Activated naive CD4-positive, alpha-beta T cell treated with anti-CD3 and anti-CD28 coated beads, Interleukin-2, amount 10 ng/mL, durations not matched to agents 7 days and 5 days (primary cell): ENCODE data around the gene TSPEAR.

ENCODE experiments used
- CTCF ChIA-PET: fragments of 350-600 bp; sonication (Branson Sonifier 250); formaldehyde crosslinking; loops from one replicate; lab custom pipeline; 2021; ENCODE audit warnings: antibody characterized with exemption; lab: Charles Lee
- DNase-seq: peaks from one replicate; pipeline ENCODE4 v3.0.0-alpha.2; 2020
- H3K27ac Mint-ChIP-seq: one replicate; pipeline ENCODE4 v1.8.0; 2021; ENCODE audit warnings: mild to moderate bottlenecking, moderate library complexity, mixed read lengths
- H3K27me3 Mint-ChIP-seq: one replicate; pipeline ENCODE4 v1.8.0; 2021; ENCODE audit warnings: mild to moderate bottlenecking, mixed read lengths
- H3K36me3 Mint-ChIP-seq: one replicate; pipeline ENCODE4 v1.8.0; 2021; ENCODE audit warnings: mixed read lengths
- H3K4me1 Mint-ChIP-seq: one replicate; pipeline ENCODE4 v1.8.0; 2021; ENCODE audit warnings: mixed read lengths
- H3K4me3 Mint-ChIP-seq: one replicate; pipeline ENCODE4 v1.8.0; 2021; ENCODE audit warnings: mild to moderate bottlenecking, moderate library complexity, mixed read lengths
- H3K9me3 Mint-ChIP-seq: one replicate; pipeline ENCODE4 v1.8.0; 2021; ENCODE audit warnings: mixed read lengths

The TSPEAR gene

GRCh38 chr21:44750675-44751025, 39.3 kb upstream of the TSPEAR start:
- H3K27ac Mint-ChIP-seq, result no peak overlapping the region
- no peaks in the 10 kb centered on the region for H3K9me3 Mint-ChIP-seq
- CTCF ChIA-PET, result no interaction called here
- no peaks in the 10 kb centered on the region for H3K4me1 Mint-ChIP-seq
- H3K36me3 Mint-ChIP-seq, result no peaks in the 10 kb centered on the region
- no peak overlapping the region for H3K4me3 Mint-ChIP-seq
- DNase-seq, result no peak
- H3K27me3 Mint-ChIP-seq, result peaks cover 58% of the 10 kb centered on the region

DNA sequence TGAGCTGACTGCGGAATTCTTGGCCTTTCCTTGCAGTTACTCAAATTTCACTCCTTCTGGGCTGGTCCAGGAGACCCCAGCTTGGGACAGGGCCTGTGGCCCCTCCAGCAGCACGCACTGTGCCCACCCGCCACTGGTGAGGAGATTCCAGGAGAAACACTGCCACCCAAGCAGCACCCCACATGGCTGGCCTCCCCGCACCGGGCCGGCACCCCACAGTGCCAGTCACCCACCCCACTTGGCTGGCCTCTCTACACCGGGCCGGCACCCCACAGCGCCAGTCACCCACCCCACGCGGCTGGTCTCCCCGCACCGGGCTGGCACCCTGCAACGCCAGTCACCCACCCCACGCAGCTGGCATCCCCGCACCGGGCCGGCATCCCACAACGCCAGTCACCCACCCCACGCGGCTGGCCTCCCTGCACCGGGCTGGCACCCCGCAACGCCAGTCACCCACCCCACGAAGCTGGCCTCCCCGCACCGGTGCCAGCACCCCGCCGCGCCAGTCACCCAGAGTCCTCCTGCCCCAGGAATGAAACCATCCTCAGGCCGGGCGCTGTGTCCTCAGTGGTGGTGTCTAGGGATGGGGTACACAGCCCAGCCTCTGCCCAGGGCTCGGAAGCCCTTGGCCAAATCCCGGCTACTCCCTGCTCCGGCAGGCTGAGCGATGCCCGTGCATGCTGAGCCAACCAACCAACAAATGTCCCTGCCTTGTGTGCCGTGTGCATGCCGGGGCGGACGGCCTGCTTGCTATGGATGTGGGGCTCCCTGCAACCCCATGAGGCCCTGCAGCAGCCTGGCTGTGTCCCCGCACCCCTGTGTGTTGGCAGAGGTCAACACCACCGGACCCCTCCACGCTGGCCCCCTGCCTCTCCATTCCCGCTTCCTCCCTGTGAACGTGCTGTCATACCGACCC, 38.6 kb upstream of the TSPEAR start:
- Mint-ChIP-seq H3K4me1 (no peaks in the 10 kb centered on the region), H3K4me3 (no peak overlapping the region), H3K9me3 (no peaks in the 10 kb centered on the region), H3K36me3 (no peaks in the 10 kb centered on the region), H3K27me3 (peaks cover 62% of the 10 kb centered on the region), H3K27ac (no peak overlapping the region)
- DNase-seq, result no peak
- CTCF ChIA-PET, result no interaction called here

DNA sequence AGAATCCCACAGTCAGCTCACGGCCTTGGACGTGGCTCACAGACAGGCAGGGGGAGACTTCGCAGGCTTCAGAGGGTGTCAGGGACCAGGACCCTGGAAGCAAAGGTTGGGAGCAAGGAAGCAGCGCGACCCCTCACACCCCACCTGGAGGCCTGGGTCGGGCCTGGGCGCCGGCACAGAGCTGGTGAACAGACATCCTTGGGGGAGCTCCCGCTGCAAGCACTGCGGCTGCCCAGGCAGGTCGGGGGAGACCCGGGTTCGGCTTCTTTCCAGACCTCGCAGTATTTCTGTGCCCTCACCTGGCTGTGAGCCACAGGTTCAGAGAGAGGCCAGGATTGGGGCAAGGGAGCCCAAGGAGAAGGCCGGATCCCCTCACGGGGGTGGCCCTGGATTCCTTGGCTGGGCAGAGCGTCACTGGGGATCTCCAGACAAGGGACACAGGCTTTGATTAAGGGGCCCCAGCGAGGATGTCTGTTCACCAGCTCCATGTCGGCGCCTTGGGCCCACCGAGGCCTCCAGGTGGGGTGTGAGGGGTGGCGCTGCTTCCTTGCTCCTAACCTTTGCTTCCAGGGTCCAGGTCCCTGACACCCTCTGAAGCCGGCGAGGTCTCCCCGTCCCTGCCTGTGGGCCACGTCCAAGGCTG, 37.9 kb upstream of the TSPEAR start:
- Mint-ChIP-seq H3K9me3 (no peaks in the 10 kb centered on the region), H3K4me1 (no peaks in the 10 kb centered on the region), H3K27me3 (peaks cover 69% of the 10 kb centered on the region), H3K4me3 (no peak overlapping the region), H3K36me3 (no peaks in the 10 kb centered on the region), H3K27ac (no peak overlapping the region)
- no peak for DNase-seq
- CTCF ChIA-PET, result no interaction called here

DNA sequence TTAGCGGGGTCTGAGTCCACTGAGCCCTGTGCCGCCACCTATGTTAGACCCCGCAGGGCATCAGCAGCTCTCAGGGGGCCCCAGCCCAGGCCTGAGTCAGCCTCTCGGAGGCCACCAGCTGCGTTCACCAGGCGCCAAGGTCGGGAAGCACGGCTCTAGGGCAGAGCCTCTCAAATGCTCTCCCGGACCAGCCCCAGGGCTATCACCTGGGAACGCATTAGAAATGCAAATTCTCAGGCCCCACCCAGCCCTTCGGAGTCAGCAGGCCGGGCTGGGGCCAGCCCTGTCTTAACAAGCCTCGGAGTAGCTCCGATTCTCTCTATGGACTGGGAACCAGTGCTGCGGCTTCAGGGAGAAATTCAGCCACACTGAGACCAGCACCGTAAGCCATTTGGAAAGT, 37.2 kb upstream of the TSPEAR start:
- H3K9me3 Mint-ChIP-seq, result no peaks in the 10 kb centered on the region
- H3K4me1 Mint-ChIP-seq, result no peaks in the 10 kb centered on the region
- no peak overlapping the region for H3K4me3 Mint-ChIP-seq
- H3K27me3 Mint-ChIP-seq, result peaks cover 68% of the 10 kb centered on the region
- H3K27ac Mint-ChIP-seq, result no peak overlapping the region
- no peaks in the 10 kb centered on the region for H3K36me3 Mint-ChIP-seq
- DNase-seq, result no peak
- CTCF ChIA-PET, result no interaction called here

GRCh38 chr21:44742418-44743153, 31.2 kb upstream of the TSPEAR start:
- Mint-ChIP-seq H3K27ac (no peak overlapping the region), H3K27me3 (peaks cover 36% of the 10 kb centered on the region)

DNA sequence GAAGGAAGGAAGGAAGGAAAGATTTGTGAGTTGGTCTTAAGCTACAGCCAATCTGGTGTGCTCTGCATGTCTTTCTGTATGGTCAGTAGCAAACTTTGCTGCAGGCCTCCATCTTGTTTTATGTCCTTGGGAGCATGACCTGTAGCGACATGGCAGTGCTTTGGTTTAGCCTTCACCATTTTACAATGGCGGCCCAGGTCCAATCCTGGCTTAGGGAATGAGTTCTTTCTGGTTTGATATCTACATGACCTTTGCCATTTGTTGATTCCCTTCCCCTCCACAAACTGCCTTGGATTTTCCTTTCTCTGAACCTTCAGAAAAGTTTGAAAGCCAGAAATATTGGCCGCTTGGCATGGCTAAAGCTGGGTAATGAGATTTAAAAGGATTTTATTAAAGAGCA, 30.5 kb upstream of the TSPEAR start:
- no peak overlapping the region for H3K4me3 Mint-ChIP-seq
- no peaks in the 10 kb centered on the region for H3K9me3 Mint-ChIP-seq

More at GRCh38 chr21:44742418-44743153, 31.2 kb upstream of the TSPEAR start:
- no peak for DNase-seq
- H3K4me3 Mint-ChIP-seq, result no peak overlapping the region
- CTCF ChIA-PET, result interaction anchor here (0.6 to 6.6 kb wide), 7 partner anchors 18 to 237 kb away, joined by 3 to 50 read pairs (median 3); no protein-coding TSS in a partner anchor
- no peaks in the 10 kb centered on the region for H3K36me3 Mint-ChIP-seq
- peaks cover 3% of the 10 kb centered on the region for H3K4me1 Mint-ChIP-seq
- no peaks in the 10 kb centered on the region for H3K9me3 Mint-ChIP-seq

DNA sequence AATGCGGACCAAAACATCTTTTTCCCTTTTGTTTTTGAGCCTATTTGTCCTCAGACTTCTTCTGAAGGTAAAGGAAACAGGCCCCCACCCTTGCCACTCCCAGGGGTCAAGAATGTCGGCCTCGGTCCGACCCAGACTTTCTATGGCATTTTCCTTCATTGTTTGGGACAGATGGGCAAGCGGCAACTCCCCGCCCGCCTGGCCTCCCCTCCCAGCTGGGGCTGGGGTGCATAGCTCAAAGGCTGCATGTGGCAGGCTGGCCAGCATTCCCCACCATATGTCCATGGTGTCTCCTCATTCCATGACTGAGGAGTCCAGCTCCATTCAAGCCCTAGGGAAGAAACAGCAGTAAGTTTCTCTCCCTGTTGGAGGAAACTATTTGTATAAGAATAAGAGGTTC, 29.4 kb upstream of the TSPEAR start:
- CTCF ChIA-PET, result interaction anchor here (0.8 to 6.6 kb wide), 3 partner anchors 53 to 251 kb away, joined by 3 to 50 read pairs (median 6); no protein-coding TSS in a partner anchor
- Mint-ChIP-seq H3K27ac (no peak overlapping the region), H3K4me1 (peaks cover 3% of the 10 kb centered on the region), H3K36me3 (no peaks in the 10 kb centered on the region), H3K9me3 (no peaks in the 10 kb centered on the region), H3K4me3 (no peak overlapping the region), H3K27me3 (peaks cover 39% of the 10 kb centered on the region)
- peak; percentile 9 for DNase-seq

More for the DNA sequence above, 30.5 kb upstream of the TSPEAR start:
- no peak for DNase-seq
- H3K27me3 Mint-ChIP-seq, result peaks cover 37% of the 10 kb centered on the region
- H3K27ac Mint-ChIP-seq, result no peak overlapping the region
- peaks cover 3% of the 10 kb centered on the region for H3K4me1 Mint-ChIP-seq
- CTCF ChIA-PET, result interaction anchor here (0.9 to 6.6 kb wide), 6 partner anchors 18 to 237 kb away, joined by 3 to 50 read pairs (median 4); no protein-coding TSS in a partner anchor
- H3K36me3 Mint-ChIP-seq, result no peaks in the 10 kb centered on the region

GRCh38 chr21:44739316-44739715, 27.9 kb upstream of the TSPEAR start:
- peak; percentile 11 for DNase-seq
- H3K9me3 Mint-ChIP-seq, result no peaks in the 10 kb centered on the region
- peaks cover 27% of the 10 kb centered on the region for H3K27me3 Mint-ChIP-seq
- H3K27ac Mint-ChIP-seq, result no peak overlapping the region
- peaks cover 3% of the 10 kb centered on the region for H3K4me1 Mint-ChIP-seq
- CTCF ChIA-PET, result interaction anchor here (0.8 to 6.6 kb wide), 4 partner anchors 13 to 227 kb away, joined by 3 to 50 read pairs (median 4); no protein-coding TSS in a partner anchor
- H3K4me3 Mint-ChIP-seq, result no peak overlapping the region
- no peaks in the 10 kb centered on the region for H3K36me3 Mint-ChIP-seq

DNA sequence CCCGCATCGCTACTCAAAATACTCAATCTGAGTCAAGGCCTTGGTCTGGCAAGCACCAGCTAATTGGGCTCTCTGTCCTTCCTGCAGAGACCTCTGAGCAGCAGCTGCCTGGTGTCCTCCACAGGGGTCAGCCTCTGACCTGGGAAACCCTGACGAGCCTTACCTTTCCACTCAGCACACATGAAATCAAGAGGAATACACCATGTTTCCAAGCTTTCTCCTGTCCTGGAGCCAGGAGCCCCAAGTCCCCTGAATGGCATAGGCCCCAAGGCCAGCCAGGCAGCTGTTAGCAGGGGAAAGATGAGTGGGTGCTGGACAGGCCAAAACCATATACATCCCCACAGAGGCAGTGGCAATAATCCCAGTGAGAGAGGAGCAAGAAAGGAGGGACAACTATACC, 27.2 kb upstream of the TSPEAR start:
- no peak for DNase-seq
- no peak overlapping the region for H3K4me3 Mint-ChIP-seq
- H3K4me1 Mint-ChIP-seq, result peaks cover 3% of the 10 kb centered on the region
- H3K27me3 Mint-ChIP-seq, result peaks cover 27% of the 10 kb centered on the region
- H3K36me3 Mint-ChIP-seq, result no peaks in the 10 kb centered on the region
- no peaks in the 10 kb centered on the region for H3K9me3 Mint-ChIP-seq
- CTCF ChIA-PET, result interaction anchor here (6.6 kb wide), 1 partner anchor 227 kb away, joined by 50 read pairs; no protein-coding TSS in a partner anchor
- no peak overlapping the region for H3K27ac Mint-ChIP-seq

- H3K4me1 Mint-ChIP-seq, result peaks cover 3% of the 10 kb centered on the region
- no peaks in the 10 kb centered on the region for H3K36me3 Mint-ChIP-seq
- H3K27me3 Mint-ChIP-seq, result peaks cover 33% of the 10 kb centered on the region
- H3K4me3 Mint-ChIP-seq, result no peak overlapping the region
- peak; percentile 3 for DNase-seq
- CTCF ChIA-PET, result no interaction called here
- no peak overlapping the region for H3K27ac Mint-ChIP-seq
- H3K9me3 Mint-ChIP-seq, result no peaks in the 10 kb centered on the region
These were observed 26.5 kb upstream of the TSPEAR start for GRCh38 chr21:44737706-44738354.

DNA sequence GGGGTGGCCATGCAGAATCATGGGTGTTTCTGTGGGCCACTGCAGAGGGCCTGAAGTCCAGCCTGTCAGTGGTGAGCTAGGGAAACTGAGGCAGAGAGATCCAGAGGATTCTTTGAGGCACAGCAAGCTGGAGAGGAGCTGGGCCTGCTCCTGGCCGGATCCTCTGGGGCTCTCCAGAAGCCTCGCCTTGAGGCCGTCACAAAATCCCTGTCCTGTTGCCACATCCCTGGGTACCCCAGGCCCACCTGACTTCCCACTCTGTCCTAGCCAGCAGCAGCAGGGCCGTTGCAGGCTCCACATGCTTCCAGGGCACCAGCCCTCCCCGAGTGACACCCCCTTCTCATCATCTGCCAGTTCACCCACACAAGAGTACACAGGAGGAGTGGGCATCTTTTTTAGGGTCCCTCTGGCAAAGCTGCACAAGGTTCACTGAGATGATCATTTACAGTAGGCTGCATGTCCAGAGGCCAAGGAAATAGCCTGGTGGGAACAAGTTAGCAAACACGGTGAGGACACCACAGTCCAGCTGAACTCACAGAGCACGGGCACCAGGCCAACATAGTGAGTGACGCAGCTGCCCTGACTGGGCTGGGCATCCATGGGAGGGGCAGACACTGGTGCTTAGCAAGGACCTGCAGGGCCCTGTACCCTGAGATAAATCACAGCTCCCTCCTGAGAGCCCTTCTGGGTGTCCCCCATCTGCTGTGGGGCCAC, 25.1 kb upstream of the TSPEAR start:
- Mint-ChIP-seq H3K4me1 (no peaks in the 10 kb centered on the region), H3K36me3 (no peaks in the 10 kb centered on the region)
- DNase-seq, result no peak

DNA sequence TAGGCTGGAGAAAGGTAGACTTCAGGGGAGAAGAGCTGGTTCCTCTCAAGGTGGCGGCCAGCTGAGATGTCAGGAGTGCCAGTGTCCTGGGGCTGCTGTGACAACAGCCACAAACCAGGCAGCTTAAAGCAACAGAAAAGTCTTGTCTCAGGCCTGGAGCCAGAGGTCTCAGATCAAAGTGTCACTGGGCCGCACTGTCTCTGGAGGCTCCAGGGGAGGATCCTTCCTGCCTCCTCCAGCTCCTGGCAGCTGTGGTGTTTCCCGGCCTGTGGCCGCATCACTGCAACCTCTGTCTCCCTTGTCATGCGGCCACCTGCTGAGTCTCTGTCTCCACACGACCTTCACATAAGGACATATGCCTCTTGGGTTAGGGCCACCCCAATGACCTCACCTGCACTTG, 24.4 kb upstream of the TSPEAR start:
- H3K4me1 Mint-ChIP-seq, result no peaks in the 10 kb centered on the region
- no peak overlapping the region for H3K4me3 Mint-ChIP-seq
- peaks cover 42% of the 10 kb centered on the region for H3K27me3 Mint-ChIP-seq
- no peak for DNase-seq
- no peaks in the 10 kb centered on the region for H3K36me3 Mint-ChIP-seq
- no peak overlapping the region for H3K27ac Mint-ChIP-seq
- H3K9me3 Mint-ChIP-seq, result no peaks in the 10 kb centered on the region
- CTCF ChIA-PET, result interaction anchor here (1.4 kb wide), 1 partner anchor 58 kb away, joined by 6 read pairs; no protein-coding TSS in a partner anchor

More for the DNA sequence above, 25.1 kb upstream of the TSPEAR start:
- CTCF ChIA-PET, result interaction anchor here (1.4 kb wide), 1 partner anchor 57 kb away, joined by 6 read pairs; no protein-coding TSS in a partner anchor
- Mint-ChIP-seq H3K27ac (no peak overlapping the region), H3K27me3 (peaks cover 37% of the 10 kb centered on the region), H3K4me3 (no peak overlapping the region), H3K9me3 (no peaks in the 10 kb centered on the region)

GRCh38 chr21:44734841-44735240, 23.5 kb upstream of the TSPEAR start:
- no peak overlapping the region for H3K4me3 Mint-ChIP-seq
- H3K9me3 Mint-ChIP-seq, result no peaks in the 10 kb centered on the region

More at GRCh38 chr21:44734841-44735240, 23.5 kb upstream of the TSPEAR start:
- DNase-seq, result peak; percentile 13
- CTCF ChIA-PET, result no interaction called here
- H3K36me3 Mint-ChIP-seq, result no peaks in the 10 kb centered on the region
- H3K27ac Mint-ChIP-seq, result no peak overlapping the region
- H3K27me3 Mint-ChIP-seq, result peaks cover 41% of the 10 kb centered on the region
- H3K4me1 Mint-ChIP-seq, result no peaks in the 10 kb centered on the region
